Tibial nerve (tissue), 4 donors: ENCODE data around the gene TNPO3. TPM values are rescaled to one million over a fixed set of nuclear protein-coding genes. Genes with fewer than 3 reads are reported as not detected.

Experiments
- DNase-seq, 2 donors: peaks; one replicate each; pipeline ENCODE4 v3.0.0-alpha.2; 2019; ENCODE audit warnings: low spot score in 2 of 2
- H3K27ac ChIP-seq, 4 donors: fragments of 200-600 bp; sonication (generic) in 3 of 4; one replicate each; pipeline ENCODE4 v1.5.1; 2017 to 2019; ENCODE audit warnings: mild to moderate bottlenecking in 1 of 4
- H3K27me3 ChIP-seq, 2 donors: fragments of 200-600 bp; sonication (generic) in 1 of 2; one replicate each; pipeline versions ENCODE4 v1.5.1 to v1.6.0; 2017 to 2019
- H3K36me3 ChIP-seq, 3 donors: fragments of 200-600 bp; sonication (generic); one replicate each; pipeline ENCODE4 v1.5.1; 2018 to 2019
- H3K4me1 ChIP-seq, 4 donors: fragments of 200-600 bp; sonication (generic) in 3 of 4; one replicate each; pipeline ENCODE4 v1.5.1; 2017 to 2019
- H3K4me3 ChIP-seq, 4 donors: fragments of 200-600 bp; sonication (generic) in 3 of 4; one replicate each; pipeline ENCODE4 v1.5.1; 2017 to 2019; ENCODE audit warnings: mild to moderate bottlenecking in 1 of 4, moderate library complexity in 1 of 4
- H3K9me3 ChIP-seq, 4 donors: fragments of 200-600 bp; sonication (generic) in 3 of 4; one replicate each; pipeline ENCODE4 v1.5.1; 2017 to 2019
- EP300 ChIP-seq, 2 donors: sonication (generic); formaldehyde crosslinking; IDR thresholded peaks; one replicate each; pipeline ENCODE4 v1.6.1; 2017; ENCODE audit warnings: antibody characterized with exemption in 2 of 2, mild to moderate bottlenecking in 1 of 2
- POLR2A ChIP-seq, 2 donors: fragments of 450-650 bp; IDR thresholded peaks; one replicate each; pipeline ENCODE4 v1.6.1; 2017; ENCODE audit warnings: antibody characterized with exemption in 2 of 2, mild to moderate bottlenecking in 2 of 2, moderate library complexity in 2 of 2
- WGBS, 2 donors: methylation state at CpG; one replicate each; pipeline ENCODE4 v1.1.5; 2018; 5-methylcytosine and 5-hydroxymethylcytosine counted together
- total RNA-seq, 4 donors: library from RNA; depleted of rRNA; stranded (reverse); fragments of >200 nt; gene quantifications; one replicate each; pipeline ENCODE4 v1.1.0, GENCODE V29; 2016
- TF ChIP-seq, protein P1 (sequence below), 5 experiments: fragments of 200-600 bp in 3 of 5; fragments of 450-650 bp in 2 of 5; sonication (generic) in 3 of 5; IDR thresholded peaks; one replicate each; pipeline ENCODE4 v1.5.1; 2016 to 2019; ENCODE audit warnings: antibody characterized with exemption in 5 of 5, mild to moderate bottlenecking in 3 of 5, moderate library complexity in 2 of 5

The TNPO3 gene
- total RNA-seq, 4 donors from 2014 or later, result 33.9 to 36.9 (median 35.5) TPM

GRCh38 chr7:129017264-129017663, 37.6 kb downstream of the TNPO3 start:
- TF ChIP-seq EP300 (IDR thresholded peaks at IDR 0.05) (no peak), POLR2A (IDR thresholded peaks at IDR 0.05) (no peak)
- TF ChIP-seq, protein P1, sequence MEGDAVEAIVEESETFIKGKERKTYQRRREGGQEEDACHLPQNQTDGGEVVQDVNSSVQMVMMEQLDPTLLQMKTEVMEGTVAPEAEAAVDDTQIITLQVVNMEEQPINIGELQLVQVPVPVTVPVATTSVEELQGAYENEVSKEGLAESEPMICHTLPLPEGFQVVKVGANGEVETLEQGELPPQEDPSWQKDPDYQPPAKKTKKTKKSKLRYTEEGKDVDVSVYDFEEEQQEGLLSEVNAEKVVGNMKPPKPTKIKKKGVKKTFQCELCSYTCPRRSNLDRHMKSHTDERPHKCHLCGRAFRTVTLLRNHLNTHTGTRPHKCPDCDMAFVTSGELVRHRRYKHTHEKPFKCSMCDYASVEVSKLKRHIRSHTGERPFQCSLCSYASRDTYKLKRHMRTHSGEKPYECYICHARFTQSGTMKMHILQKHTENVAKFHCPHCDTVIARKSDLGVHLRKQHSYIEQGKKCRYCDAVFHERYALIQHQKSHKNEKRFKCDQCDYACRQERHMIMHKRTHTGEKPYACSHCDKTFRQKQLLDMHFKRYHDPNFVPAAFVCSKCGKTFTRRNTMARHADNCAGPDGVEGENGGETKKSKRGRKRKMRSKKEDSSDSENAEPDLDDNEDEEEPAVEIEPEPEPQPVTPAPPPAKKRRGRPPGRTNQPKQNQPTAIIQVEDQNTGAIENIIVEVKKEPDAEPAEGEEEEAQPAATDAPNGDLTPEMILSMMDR (IDR thresholded peaks at IDR 0.05), result no peak
- H3K9me3 ChIP-seq, result no peaks in the 10 kb centered on the region
- no peaks in the 10 kb centered on the region for H3K27me3 ChIP-seq
- H3K4me1 ChIP-seq, result no peaks in the 10 kb centered on the region
- no peak for DNase-seq
- WGBS, 2 donors, result 78 to 89% methylated on average over 2 of the region's 2 CpGs
- H3K27ac ChIP-seq, result no peak overlapping the region
- H3K36me3 ChIP-seq, result peaks cover 0 to 44% (median 0%) of the 10 kb centered on the region in 3 donors
- no peak overlapping the region for H3K4me3 ChIP-seq

DNA sequence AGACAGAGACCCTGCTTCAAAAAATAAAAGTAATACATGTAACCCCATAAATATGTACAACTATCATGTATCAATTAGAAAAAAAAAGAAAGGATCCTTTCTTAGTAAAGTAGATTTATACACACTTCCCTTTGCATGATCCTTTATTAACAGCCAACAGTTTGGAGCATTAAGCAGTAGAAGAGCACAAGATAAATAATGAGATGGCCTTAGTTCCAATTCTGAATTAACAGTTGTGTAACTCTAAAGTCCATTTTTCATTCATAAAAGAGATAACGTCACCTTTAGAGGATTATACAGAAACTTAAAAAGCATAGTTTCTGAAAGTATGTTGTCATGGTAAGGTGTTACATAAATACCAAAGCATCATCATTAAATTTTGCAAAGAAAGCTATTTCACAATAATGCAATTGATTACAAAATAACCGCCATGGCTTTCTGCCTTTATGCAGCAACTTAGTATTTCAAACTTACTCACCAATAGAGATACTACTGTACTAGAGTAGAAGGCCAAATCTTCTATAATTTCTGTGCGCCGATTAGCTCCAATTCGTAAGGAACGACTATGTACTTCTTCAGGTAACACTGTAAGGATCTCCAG, 40.3 kb downstream of the TNPO3 start:
- DNase-seq, result no peak
- TF ChIP-seq EP300 (IDR thresholded peaks at IDR 0.05) (no peak), POLR2A (IDR thresholded peaks at IDR 0.05) (no peak)
- TF ChIP-seq, protein P1 (IDR thresholded peaks at IDR 0.05), result no peak
- Histone ChIP-seq H3K27ac (no peak overlapping the region), H3K9me3 (no peaks in the 10 kb centered on the region), H3K36me3 (peaks cover 0 to 55% (median 0%) of the 10 kb centered on the region in 3 donors), H3K4me3 (no peak overlapping the region), H3K4me1 (no peaks in the 10 kb centered on the region), H3K27me3 (no peaks in the 10 kb centered on the region)
- WGBS, 2 donors, result 94 to 96% methylated on average over 6 of the region's 6 CpGs

DNA sequence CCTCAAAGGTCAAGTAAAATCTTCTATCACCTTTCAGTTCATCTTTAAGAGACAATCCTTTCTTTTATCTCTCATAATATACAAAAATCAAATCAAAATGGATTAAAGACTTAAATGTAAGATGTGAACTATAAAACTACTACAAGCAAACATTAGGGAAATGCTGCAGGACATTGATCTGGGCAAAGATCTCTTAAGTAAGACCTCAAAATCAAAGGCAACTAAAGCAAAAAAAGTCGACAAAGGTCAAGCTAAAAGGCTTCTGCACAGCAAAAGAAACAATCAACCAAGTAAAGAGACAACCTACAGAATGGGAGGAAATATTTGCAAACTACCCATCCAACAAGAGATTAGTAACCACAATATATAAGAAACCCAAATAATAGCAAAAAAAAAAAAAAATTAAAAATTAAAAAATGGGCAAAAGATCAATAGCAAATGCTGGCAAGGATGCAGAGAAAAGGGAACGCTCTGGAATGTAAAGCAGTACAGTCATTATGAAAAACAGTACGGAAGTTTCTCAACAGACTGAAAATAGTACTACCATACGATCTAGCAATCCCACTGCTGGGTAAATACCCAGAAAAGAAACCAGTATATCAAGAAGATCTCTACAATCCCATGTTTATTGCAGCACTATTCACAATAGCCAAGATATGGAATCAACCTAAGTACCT, 41.7 kb downstream of the TNPO3 start:
- 87 to 91% methylated on average over 4 of the region's 4 CpGs for WGBS, 2 donors
- H3K27ac ChIP-seq, result no peak overlapping the region
- no peak for DNase-seq
- H3K9me3 ChIP-seq, result no peaks in the 10 kb centered on the region
- peaks cover 0 to 62% (median 0%) of the 10 kb centered on the region in 3 donors for H3K36me3 ChIP-seq
- H3K4me1 ChIP-seq, result peaks cover 0 to 5% (median 0%) of the 10 kb centered on the region in 4 donors
- no peak for TF ChIP-seq EP300 (IDR thresholded peaks at IDR 0.05)
- TF ChIP-seq, protein P1 (IDR thresholded peaks at IDR 0.05), result no peak
- no peak for TF ChIP-seq POLR2A (IDR thresholded peaks at IDR 0.05)
- no peaks in the 10 kb centered on the region for H3K27me3 ChIP-seq
- no peak overlapping the region for H3K4me3 ChIP-seq

GRCh38 chr7:129012641-129013040, 42.3 kb downstream of the TNPO3 start:
- peaks cover 0 to 5% (median 0%) of the 10 kb centered on the region in 4 donors for H3K4me1 ChIP-seq
- TF ChIP-seq EP300 (IDR thresholded peaks at IDR 0.05) (no peak), POLR2A (IDR thresholded peaks at IDR 0.05) (no peak)
- TF ChIP-seq, protein P1 (IDR thresholded peaks at IDR 0.05), result no peak
- no peaks in the 10 kb centered on the region for H3K9me3 ChIP-seq
- H3K4me3 ChIP-seq, result no peak overlapping the region
- WGBS, 2 donors, result 83 to 93% methylated on average over 1 of the region's 1 CpG
- no peaks in the 10 kb centered on the region for H3K27me3 ChIP-seq
- peaks cover 0 to 67% (median 0%) of the 10 kb centered on the region in 3 donors for H3K36me3 ChIP-seq
- DNase-seq, result no peak
- H3K27ac ChIP-seq, result no peak overlapping the region

DNA sequence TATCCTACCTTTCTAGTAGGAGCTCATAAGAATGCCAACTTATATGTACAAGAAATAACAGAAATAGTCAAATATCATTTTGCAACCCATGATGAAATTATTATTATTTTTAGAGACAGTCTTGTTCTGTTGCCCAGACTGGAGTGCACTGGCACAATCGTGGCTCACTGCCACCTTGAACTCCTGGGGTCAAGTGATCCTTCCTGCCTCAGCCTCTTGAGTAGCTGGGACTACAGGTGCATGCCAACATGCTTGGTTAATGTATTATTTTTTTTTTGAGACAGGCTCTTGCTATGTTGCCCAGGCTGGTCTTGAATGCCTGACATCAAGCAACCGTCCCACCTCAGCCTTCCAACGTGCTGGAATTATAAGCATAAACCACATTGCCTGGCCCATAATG, 44.8 kb downstream of the TNPO3 start:
- H3K36me3 ChIP-seq, result peaks cover 0 to 60% (median 0%) of the 10 kb centered on the region in 3 donors
- no peaks in the 10 kb centered on the region for H3K27me3 ChIP-seq
- no peak overlapping the region for H3K4me3 ChIP-seq
- no peak overlapping the region for H3K27ac ChIP-seq
- H3K9me3 ChIP-seq, result no peaks in the 10 kb centered on the region
- H3K4me1 ChIP-seq, result peaks cover 0 to 5% (median 0%) of the 10 kb centered on the region in 4 donors
- DNase-seq, result no peak
- TF ChIP-seq EP300 (IDR thresholded peaks at IDR 0.05) (no peak), POLR2A (IDR thresholded peaks at IDR 0.05) (no peak)
- TF ChIP-seq, protein P1 (IDR thresholded peaks at IDR 0.05), result no peak
- WGBS, 2 donors, result 82% methylated on average over 3 of the region's 3 CpGs
